Stomach (tissue), 4 donors: Measurements from ENCODE around the gene JAKMIP1.

ENCODE experiments used
- CTCF ChIP-seq, 7 experiments: fragments of 450-650 bp in 4 of 7; fragments of 200-600 bp in 3 of 7; sonication (generic) in 3 of 7; IDR thresholded peaks; one replicate each; pipeline ENCODE4 v1.5.1; 2016 to 2019; ENCODE audit warnings: antibody characterized with exemption in 7 of 7, control low read depth in 2 of 7, mild to moderate bottlenecking in 1 of 7
- EP300 ChIP-seq: sonication (generic); formaldehyde crosslinking; IDR thresholded peaks from one replicate; pipeline ENCODE4 v1.6.1; 2017; ENCODE audit warnings: antibody characterized with exemption
- POLR2A ChIP-seq, 4 donors: fragments of 450-650 bp; IDR thresholded peaks; one replicate each; pipeline ENCODE4 v1.6.1; 2016; ENCODE audit warnings: antibody characterized with exemption in 4 of 4, control low read depth in 2 of 4, mild to moderate bottlenecking in 1 of 4, moderate library complexity in 1 of 4
- POLR2AphosphoS5 ChIP-seq, 3 donors: sonication (generic); formaldehyde crosslinking; IDR thresholded peaks; one replicate each; pipeline ENCODE4 v1.6.1; 2016; ENCODE audit warnings: antibody characterized with exemption in 3 of 3

GRCh38 chr4:6104541-6105130 lies 95.7 kb downstream of the JAKMIP1 start:
- TF ChIP-seq POLR2AphosphoS5 (IDR thresholded peaks at IDR 0.05) = no peak
- TF ChIP-seq POLR2A (IDR thresholded peaks at IDR 0.05) = no peak
- TF ChIP-seq CTCF (IDR thresholded peaks at IDR 0.05) = no peak
- no peak for TF ChIP-seq EP300
